NCI-H1105 treated with DMSO at 0.1 percent for 48 hours (cell line): Measurements from ENCODE around the gene ABTB1.
A peak's percentile ranks its signal among the peaks of the same experiment; 100 is the strongest.

Experiments
- DNase-seq: peaks from one replicate; lab custom pipeline; 2025; lab: John Stamatoyannopoulos, UW

Gene ABTB1

DNA sequence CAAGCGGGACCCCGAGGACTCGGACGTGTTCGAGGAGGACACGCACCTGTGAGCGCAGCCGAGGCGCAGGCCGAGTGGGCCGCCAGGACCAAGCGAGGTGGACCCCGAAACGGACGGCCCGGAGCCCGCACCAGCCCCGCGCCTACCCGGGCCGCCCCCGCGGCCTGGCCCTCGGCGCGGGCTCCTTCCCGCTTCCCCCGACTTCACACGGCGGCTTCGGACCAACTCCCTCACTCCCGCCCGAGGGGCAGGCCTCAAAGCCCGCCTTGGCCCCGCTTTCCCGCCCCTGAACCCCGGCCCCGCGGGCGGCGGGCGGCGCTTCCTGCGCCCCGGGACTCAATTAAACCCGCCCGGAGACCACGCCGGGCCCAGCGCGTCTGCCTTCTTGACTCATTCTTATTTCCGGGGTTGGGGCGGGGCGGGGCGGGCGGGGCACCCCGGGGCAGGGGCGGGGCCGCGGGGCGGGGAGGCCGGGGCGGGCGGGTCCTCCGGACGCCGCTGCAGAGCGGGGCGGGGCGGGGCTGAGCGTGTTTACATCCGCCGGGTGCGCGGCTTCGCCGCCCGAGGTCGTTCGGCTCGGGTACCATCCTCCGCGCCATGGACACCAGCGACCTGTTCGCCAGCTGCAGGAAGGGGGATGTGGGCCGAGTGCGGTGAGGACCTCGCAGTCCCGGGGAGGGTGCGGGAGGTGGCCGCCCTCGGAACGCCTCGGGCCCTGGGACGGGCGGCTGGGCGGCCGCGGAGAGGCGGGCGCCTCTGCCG lies at the start of gene ABTB1:
Gene ABTB1, plus strand, starts transcription at position 524 of the 762 bp plus-strand sequence. Its CDS starts 74 bp downstream, at position 598.
- peak; percentile 81 for DNase-seq

GRCh38 chr3:127624063-127624462 lies 48.7 kb upstream of the ABTB1 start:
- no peak for DNase-seq

GRCh38 chr3:127625821-127626220 lies 46.9 kb upstream of the ABTB1 start:
- no peak for DNase-seq

GRCh38 chr3:127628426-127628787 lies 44.3 kb upstream of the ABTB1 start:
- no peak for DNase-seq

DNA sequence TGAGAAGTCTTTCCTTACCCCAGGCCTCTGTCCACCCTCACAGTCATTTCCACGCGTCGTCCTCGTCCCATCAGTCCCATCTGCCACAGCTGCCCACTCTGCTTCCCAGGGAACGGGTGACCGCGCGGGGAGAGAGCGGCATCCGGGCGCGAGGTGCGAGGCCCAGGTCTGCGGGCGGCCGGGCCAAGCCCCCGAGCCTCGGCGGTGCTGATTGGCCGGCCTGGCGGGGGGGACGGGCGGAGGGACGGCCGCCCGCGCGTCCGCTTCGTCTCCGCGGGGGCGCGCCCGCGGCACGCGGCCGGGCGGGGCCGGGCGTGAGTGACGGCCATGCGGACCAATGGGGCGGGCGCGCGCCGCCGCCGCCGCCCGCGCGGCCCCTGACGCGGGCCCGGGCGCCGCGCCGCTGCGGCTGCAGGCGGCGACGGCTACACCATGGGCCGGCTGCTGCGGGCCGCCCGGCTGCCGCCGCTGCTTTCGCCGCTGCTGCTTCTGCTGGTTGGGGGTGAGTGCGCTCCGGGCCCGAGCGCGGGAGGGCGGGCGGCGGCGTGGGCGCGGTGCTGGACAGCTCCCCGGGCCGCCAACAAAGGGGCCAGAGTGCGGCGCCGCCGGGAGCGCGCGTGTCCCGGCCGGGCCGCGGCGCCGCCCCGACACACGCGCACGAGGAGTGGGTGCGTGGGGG lies 43.8 kb upstream of the ABTB1 start, which contains the start of gene PODXL2:
Gene PODXL2, plus strand, starts transcription at position 398 of the 679 bp plus-strand sequence. Its CDS starts 35 bp downstream, at position 433.
- peak; percentile 64 for DNase-seq

DNA sequence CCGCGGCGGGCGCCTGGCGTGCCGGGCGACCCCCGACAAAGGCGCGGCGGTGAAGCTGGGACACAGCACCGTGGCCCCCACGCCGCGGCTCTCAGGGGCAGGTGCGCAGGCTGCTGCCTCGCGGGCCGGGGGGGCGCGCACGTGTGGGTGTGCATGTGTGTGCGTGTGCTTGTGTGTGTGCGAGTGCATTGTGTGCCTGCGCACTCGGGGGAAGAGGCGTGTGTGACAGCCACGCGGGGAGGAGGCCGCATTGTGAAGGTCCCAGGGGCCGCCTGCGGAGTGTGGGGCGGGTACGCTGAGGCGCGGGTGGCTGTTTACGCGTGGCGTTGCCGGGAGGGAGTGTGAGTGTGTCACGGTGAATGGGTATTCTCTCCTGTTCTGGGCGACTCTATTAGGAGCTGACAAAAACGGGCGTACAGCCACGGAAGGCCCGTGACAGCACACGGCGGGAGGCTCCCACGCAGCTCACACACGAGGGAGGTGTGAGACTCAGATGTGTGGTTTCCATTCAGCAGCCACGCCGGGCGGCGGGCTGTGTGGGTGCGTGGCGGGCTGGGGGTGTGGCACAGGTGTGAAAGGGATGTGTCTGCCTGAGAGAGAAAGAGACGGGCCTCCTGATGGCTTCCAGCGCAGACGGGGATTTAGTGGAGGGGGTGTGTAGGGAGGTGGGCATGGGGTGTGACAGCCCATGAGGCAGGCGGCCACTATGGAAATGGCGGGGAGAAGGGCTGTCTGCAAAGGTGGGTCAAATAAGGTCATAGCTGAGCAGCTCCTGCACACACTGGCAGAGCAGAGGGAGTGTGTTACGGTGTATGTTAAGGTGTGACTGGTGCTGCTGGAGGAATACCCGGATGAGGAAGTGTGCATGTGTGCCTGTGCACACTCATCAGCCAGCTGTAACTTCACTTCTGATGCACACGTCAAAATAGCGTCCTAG lies 43.0 kb upstream of the ABTB1 start:
- no peak for DNase-seq

GRCh38 chr3:127630811-127631714 lies 41.7 kb upstream of the ABTB1 start:
- DNase-seq = no peak

- no peak for DNase-seq
Measured at GRCh38 chr3:127632035-127632820, 40.5 kb upstream of the ABTB1 start.

GRCh38 chr3:127634653-127635052 lies 38.1 kb upstream of the ABTB1 start:
- no peak for DNase-seq

DNA sequence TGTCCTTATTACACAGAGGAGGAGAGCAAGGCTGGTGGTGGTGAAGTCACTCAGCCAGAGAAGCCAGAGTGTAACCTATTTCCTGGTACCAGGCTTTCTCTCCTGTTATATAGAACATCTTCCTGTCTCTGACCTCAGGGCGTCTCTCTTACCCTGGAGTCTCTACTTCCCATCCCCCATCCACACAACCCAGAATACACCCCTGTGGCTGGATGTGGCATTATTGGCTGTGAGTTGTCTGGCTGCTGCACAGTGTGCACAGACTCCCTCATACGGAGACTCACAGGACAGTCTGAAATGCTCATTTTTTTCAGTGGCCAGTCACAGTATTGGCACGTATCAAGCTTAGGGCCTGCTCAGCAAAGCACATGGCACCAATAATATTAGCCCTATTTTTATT lies 35.2 kb upstream of the ABTB1 start:
- no peak for DNase-seq

- DNase-seq = no peak
Measured at GRCh38 chr3:127637971-127638370, 34.8 kb upstream of the ABTB1 start.

DNA sequence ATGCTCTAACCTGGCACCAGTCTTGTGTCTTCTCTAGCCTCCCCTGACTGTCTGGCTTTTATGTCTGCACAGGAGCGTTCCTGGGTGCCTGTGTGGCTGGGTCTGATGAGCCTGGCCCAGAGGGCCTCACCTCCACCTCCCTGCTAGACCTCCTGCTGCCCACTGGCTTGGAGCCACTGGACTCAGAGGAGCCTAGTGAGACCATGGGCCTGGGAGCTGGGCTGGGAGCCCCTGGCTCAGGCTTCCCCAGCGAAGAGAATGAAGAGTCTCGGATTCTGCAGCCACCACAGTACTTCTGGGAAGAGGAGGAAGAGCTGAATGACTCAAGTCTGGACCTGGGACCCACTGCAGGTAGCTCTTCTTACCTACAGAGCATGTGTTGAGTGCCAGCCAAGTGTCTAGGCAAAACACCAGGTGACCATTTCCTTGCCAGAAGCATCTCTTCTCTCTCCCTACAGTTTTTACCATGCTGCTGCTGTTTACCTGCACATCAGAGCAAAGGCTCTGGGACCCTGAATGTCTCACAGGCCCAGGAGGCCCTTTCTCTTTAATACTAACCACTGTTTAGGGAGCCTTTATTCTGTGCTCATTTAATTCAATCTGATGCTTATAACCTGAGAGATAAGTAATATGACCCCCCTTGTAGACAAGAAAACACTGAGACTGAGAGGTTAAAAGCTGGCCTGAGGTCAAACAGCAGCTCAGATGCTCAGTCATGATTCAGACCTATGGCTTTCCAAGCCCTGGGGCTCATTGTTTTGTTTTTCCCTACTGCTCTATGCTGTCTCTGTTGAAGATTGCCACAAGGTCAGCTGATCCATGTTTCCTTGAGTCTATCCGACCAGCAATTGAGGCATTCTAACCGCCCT lies 33.3 kb upstream of the ABTB1 start:
- DNase-seq = no peak

DNA sequence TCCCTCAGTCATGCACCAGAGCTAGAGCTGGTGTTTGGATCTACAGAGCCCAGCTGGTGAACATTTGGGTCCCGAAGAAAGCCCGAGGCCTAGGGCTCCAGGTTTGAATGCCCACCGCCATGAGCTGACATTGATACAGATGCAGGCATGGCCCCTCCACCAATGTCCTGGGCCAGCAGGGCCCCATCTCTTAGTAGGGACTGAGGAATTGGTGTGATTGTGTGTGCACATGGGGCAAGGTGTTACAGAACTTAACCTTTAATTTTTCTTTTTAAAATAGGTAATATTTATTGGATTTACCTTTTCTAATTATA lies 32.8 kb upstream of the ABTB1 start:
- no peak for DNase-seq

DNA sequence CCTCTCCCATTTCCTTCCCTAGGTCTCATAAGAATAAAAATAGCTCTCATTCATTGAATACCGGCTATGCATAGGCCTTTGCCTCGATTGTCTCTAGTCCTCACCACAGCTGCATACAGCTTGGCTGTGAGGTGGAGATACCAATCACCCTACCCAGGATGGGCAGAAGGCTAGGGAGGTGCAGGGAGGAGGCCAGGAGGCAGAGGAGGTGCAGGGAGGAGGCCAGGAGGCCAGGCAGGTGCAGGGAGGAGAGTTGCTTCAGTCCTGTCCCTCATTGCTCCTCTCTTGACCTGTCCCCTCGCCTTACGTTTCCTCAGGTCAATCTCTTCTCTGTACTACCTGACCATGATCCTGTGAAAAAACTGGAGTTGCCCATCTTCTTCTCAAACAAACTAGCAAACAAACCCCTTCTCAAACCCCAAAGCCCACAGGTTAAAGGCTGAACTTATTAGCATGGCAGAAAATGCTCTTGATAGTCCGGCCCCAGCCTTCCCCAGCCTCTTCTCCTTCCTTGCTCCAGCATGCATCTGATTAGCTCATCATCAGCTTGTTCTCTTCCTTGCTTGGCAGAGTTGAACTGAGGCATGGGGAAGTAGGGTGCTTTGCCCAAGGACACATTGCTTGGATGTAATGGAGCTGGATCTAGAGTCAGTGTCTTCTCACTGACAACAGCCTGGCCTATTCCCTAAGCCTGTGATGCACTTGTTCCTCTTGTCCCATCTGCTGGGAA lies 27.9 kb upstream of the ABTB1 start:
- no peak for DNase-seq

DNA sequence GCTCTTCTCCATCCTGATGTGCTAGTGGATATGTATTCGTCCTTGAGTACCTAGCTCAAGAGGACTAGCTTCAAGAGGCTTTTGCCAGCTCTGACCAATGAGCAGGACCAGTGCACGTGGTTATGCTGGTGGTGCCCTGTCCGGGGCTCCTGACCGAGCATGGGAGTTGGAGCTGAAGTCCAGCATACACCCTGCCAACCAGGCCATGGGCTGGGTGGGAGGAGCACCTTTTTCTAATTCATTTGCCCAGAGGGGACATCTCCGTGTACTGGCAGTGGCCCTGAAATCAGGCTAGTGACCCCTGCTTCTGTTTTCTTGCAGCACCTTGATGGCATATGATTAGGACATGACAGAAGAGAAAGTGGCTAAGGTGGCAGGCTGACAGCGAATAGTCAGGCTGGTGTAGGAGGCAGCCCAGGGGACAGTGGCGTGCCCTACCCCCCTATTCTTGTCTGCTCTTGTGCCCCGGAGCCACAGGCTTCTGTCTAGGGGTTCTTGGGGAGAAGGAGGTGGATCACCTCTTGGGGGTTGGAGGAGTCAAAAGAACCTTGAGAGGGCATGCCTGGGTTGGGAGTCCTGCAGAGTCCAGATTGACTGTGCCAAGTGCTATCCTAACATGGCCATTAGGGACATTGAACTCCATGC lies 27.3 kb upstream of the ABTB1 start:
- no peak for DNase-seq

DNA sequence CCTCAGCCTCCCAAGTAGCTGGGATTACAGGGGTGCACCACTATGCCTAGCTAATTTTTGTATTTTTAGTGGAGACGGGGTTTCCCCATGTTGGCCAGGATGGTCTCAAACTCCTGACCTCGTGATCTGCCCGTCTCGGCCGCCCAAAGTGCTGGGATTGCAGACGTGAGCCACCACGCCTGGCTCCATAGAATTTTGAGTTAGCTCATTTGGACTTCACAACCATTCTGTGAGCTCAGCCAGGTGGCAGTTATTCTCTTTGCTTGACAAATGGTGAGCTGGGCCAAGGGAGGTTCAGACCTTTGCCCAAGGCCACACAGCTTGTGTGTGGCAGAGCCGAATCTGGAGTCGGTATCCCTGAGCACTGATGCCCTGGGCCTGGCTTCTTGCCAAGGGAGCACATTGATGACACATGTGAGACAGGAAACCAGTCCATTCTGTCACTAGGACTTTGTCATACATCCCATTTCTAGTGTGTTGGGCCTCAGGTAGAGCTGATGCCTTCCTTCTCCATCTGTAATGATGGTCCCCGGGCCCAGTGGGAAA lies 26.2 kb upstream of the ABTB1 start:
- no peak for DNase-seq

DNA sequence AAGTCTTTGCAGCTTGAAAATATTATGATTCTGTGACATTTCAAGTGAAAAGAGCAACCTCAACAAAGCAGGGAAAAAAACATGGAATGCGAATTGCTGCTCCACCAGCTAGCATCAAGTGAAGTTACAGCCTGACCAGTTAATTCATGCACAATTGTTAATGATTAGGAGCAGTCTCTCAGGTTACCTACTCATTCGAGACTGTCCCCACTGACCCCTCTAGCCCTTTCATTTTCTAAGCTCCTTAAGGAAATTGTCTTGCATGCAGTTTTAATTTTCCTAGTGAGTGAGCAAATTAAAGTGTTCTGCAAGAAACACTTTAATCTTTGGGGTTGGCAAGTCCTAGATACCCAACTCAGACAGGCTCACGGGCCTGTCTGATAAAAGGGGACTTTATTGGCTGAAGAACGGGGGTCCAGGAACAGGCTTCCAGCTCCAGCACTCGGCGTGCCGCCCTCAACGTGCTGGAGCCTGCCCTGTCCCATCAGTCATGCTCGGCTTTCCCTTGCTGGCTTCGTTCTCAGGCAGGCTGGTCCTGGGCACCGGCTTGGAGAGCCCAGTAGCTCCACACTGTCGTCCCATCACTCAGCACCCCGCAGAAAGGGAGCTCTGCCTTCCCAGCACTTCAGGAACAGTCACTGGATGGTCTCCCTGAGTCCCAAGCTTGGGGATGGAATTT lies 25.4 kb upstream of the ABTB1 start:
- DNase-seq = no peak

- DNase-seq = no peak
Measured at GRCh38 chr3:127647845-127648204, 24.9 kb upstream of the ABTB1 start.
